GM21619 (cell line): ENCODE data around the gene MAPKAP1.

Experiments
- ATAC-seq: cut with Tn5 transposase; IDR thresholded peaks from one replicate; pipeline ENCODE4 v1.9.1; 2021; ENCODE audit not compliant: unreplicated experiment

Gene MAPKAP1

GRCh38 chr9:125492719-125493118, 214.3 kb downstream of the MAPKAP1 start:
- no peak for ATAC-seq

DNA sequence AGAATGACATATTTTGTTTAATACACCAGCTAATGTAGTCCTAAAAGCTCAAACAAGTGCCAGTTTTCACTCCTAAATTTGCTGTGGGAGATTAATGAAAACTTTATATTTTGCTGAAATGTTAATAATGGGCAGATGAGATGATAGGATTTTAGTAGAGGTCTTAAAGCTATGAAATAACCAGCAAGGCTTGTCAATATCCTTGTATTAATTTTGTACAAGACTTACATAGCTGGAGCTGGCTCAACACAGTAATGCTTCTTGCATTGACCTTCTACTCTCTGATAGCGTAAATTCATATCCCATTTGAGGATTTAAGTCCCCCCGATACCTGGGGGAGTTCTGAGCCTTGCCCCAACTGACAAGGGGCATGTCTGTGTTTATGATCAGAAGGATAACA, 219.2 kb downstream of the MAPKAP1 start:
- no peak for ATAC-seq

- no peak for ATAC-seq
These were observed 220.4 kb downstream of the MAPKAP1 start for GRCh38 chr9:125486576-125486975.

DNA sequence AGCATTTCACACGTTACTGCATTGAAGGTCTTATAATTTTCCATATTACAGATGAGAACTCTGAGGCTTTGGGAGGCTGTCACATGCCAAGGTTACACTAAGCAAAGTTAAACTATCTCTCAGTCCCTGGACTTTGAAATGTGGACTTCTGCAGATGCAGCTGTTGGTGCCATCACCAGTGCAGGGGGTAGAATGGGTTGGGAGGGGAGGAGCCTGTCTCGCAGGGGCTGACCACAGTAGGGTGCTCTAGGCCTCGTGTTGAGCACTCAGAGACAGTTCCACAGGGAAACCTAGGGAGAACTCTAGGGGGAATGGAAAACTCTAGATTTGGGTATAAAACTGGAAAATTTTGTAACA, 220.9 kb downstream of the MAPKAP1 start:
- ATAC-seq: no peak

GRCh38 chr9:125485471-125486151, 221.4 kb downstream of the MAPKAP1 start:
- ATAC-seq: no peak

GRCh38 chr9:125484350-125485282, 222.4 kb downstream of the MAPKAP1 start:
- no peak for ATAC-seq

- no peak for ATAC-seq
These were observed 223.3 kb downstream of the MAPKAP1 start for GRCh38 chr9:125483697-125484096.

GRCh38 chr9:125479846-125480615, 227.0 kb downstream of the MAPKAP1 start:
- no peak for ATAC-seq

GRCh38 chr9:125477089-125477544, 229.9 kb downstream of the MAPKAP1 start:
- ATAC-seq: no peak

- no peak for ATAC-seq
These were observed 230.4 kb downstream of the MAPKAP1 start for GRCh38 chr9:125476645-125477044.

GRCh38 chr9:125475385-125475784, 231.6 kb downstream of the MAPKAP1 start:
- ATAC-seq: no peak

- ATAC-seq: no peak
These were observed 233.9 kb downstream of the MAPKAP1 start for GRCh38 chr9:125472926-125473701.

- ATAC-seq: no peak
These were observed 234.5 kb downstream of the MAPKAP1 start for GRCh38 chr9:125472562-125472925.

GRCh38 chr9:125470767-125471580, 236.0 kb downstream of the MAPKAP1 start:
- ATAC-seq: no peak

GRCh38 chr9:125470189-125470588, 236.8 kb downstream of the MAPKAP1 start:
- ATAC-seq: no peak

DNA sequence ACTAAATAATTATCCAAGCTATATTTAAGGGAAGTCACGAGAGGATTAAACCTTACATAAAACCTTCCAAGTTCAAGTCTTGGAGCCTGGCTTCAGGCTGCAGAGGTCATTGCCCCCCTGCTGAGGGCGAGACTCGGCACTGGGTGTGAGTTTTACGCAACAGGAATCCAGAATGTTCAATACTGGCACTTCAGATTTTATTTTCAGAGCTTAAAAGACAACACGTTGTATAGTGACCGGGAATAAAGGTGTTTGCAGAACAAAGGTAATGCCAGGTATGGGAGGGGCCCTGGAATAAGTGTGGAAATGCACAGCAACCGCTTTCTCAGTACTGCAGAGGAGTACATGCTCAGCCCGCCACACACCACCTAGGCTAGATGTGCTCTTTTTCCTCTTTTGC, 238.4 kb downstream of the MAPKAP1 start:
- ATAC-seq: no peak

GRCh38 chr9:125467116-125467740, 239.8 kb downstream of the MAPKAP1 start:
- no peak for ATAC-seq

GRCh38 chr9:125466411-125466810, 240.6 kb downstream of the MAPKAP1 start:
- no peak for ATAC-seq

DNA sequence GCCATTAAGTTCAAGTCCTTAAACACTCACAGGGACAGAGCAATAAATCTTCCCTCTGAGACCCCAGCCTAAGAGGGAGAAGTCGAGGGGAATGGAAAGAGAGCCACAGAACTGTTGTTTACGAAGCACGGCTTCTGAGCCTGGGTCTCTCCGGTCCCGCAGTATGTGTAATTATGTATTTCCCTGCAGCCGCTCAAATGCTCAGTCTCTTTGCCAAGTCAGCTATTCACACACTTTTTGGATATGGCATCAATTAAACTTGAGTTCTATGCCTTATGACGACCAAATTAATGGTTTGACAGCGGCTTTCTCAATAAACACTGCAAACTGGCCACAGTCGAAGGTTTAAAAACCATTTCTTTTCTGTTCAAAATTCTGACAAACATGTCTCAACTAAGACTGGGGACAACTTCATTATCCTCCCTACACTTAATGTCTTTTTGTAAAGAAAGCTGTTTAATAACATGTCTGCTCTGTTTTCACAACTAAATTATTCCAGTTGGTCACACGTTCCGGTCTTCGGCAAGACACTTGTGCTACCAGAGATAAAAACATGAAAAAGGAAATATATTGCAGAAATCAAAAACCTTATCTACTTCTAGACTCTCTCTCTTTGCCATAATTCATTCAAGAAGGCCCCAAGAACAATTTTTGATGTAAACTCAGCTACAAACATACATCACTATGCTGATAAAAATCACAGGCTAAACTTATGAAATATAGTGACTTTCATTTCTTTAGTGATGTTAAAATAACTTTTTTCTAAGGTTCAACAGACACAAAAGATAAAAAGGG, 242.2 kb downstream of the MAPKAP1 start:
- no peak for ATAC-seq
